Activated B cell treated with CpG ODN at 0.5 μM for 24 hours (primary cell): ENCODE measurements around the gene CDC14B. TPM values are rescaled to one million over a fixed set of nuclear protein-coding genes. Genes with fewer than 3 reads are reported as not detected.
"Not testable (repeated sequence)": the region's sequence is repeated elsewhere in the genome, so short reads cannot be mapped to it uniquely, and the experiment has no call there.

Experiments used
- ATAC-seq: fragments of 200-7000 bp; cut with Tn5 transposase; one replicate; pipeline ENCODE4 v1.10.0; 2021; ENCODE audit warnings: low read depth, mild to moderate bottlenecking, moderate library complexity
- CTCF ChIA-PET: fragments of 350-600 bp; sonication (Branson Sonifier 250); formaldehyde crosslinking; loops from one replicate; lab custom pipeline; 2021; ENCODE audit warnings: antibody characterized with exemption; lab: Charles Lee
- POLR2A ChIA-PET: fragments of 350-600 bp; sonication (Branson Sonifier 250); formaldehyde crosslinking; loops from one replicate; lab custom pipeline; 2021; ENCODE audit warnings: antibody characterized with exemption; lab: Charles Lee
- DNase-seq: peaks from one replicate; pipeline ENCODE4 v3.0.0; 2022
- H3K27ac Mint-ChIP-seq: one replicate; pipeline ENCODE4 v1.8.0; 2020; ENCODE audit warnings: mixed read lengths
- H3K27me3 Mint-ChIP-seq: one replicate; pipeline ENCODE4 v1.8.0; 2021; ENCODE audit warnings: mixed read lengths
- H3K36me3 Mint-ChIP-seq: one replicate; pipeline ENCODE4 v1.8.0; 2021; ENCODE audit warnings: low read depth, mixed read lengths
- H3K4me1 Mint-ChIP-seq: one replicate; pipeline ENCODE4 v1.8.0; 2021; ENCODE audit warnings: mixed read lengths
- H3K4me3 Mint-ChIP-seq: one replicate; pipeline ENCODE4 v1.8.0; 2020; ENCODE audit warnings: mild to moderate bottlenecking, mixed read lengths
- H3K9me3 Mint-ChIP-seq: one replicate; pipeline ENCODE4 v1.8.0; 2020; ENCODE audit warnings: mixed read lengths
- intact Hi-C: fragments of 100-400 bp; cut with micrococcal nuclease; formaldehyde crosslinking; loops from one replicate; pipeline ENCODE4 v1.15.1; 2024
- total RNA-seq: library from RNA; stranded (reverse); gene quantifications from 2 replicates; pipeline ENCODE4 v1.2.3, GENCODE V29; 2022
- TF ChIP-seq, protein P1 (sequence below): fragments of 200-600 bp; IDR thresholded peaks from one replicate; pipeline ENCODE4 v1.8.0; 2022; ENCODE audit warnings: antibody characterized with exemption, mild to moderate bottlenecking

Gene CDC14B
- 1.3 and 2.5 TPM in 2 replicates for total RNA-seq

DNA sequence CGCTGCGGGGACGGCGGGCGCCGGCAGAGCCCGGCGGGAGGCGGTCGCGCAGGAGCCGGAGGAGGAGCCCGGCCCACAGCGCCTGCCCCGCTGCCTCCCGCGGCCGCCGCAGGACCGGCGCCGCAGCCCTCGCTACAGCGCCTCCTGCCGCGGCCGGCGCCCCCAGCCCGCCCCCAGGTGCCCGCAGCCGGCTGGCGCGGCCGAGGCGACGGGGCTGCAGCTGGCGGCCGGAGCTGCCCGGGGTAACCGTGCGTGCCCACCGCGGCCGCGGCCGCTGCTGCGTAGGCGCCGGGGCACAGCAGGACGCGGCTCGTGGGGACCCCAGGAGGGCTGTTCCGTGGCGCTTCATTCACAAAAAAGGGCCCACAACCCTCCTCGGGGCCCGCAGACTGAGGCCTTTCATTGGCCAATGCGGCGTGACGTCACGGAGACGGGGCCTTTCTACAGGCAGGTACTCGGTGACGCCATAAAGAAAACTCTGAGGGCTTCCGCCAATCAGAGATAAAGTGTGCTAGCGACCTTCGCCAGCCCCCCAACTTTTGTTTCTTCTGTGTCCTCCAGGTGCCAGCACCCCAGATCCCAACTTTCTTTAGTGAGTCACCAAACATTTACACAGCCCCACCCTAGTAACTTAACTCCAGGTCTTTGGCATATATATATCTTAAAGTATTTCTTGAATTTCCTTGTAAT lies at the start of gene CDC14B:
Gene CDC14B (minus strand): TSS at position 353 of the 690 bp plus-strand sequence. CDS start 465 bp downstream, outside the sequence.
- peaks cover 11% of the 10 kb centered on the region for H3K4me1 Mint-ChIP-seq
- intact Hi-C loops, result loop anchor here (5.0 kb wide), 1 partner anchor 33 kb away; no protein-coding TSS in a partner anchor
- CTCF ChIA-PET, result no interaction called here
- H3K36me3 Mint-ChIP-seq, result no peaks in the 10 kb centered on the region
- DNase-seq (peak; percentile 45), ATAC-seq (peak; percentile 87)
- TF ChIP-seq, protein P1, sequence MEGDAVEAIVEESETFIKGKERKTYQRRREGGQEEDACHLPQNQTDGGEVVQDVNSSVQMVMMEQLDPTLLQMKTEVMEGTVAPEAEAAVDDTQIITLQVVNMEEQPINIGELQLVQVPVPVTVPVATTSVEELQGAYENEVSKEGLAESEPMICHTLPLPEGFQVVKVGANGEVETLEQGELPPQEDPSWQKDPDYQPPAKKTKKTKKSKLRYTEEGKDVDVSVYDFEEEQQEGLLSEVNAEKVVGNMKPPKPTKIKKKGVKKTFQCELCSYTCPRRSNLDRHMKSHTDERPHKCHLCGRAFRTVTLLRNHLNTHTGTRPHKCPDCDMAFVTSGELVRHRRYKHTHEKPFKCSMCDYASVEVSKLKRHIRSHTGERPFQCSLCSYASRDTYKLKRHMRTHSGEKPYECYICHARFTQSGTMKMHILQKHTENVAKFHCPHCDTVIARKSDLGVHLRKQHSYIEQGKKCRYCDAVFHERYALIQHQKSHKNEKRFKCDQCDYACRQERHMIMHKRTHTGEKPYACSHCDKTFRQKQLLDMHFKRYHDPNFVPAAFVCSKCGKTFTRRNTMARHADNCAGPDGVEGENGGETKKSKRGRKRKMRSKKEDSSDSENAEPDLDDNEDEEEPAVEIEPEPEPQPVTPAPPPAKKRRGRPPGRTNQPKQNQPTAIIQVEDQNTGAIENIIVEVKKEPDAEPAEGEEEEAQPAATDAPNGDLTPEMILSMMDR, result no peak
- H3K9me3 Mint-ChIP-seq, result no peaks in the 10 kb centered on the region
- POLR2A ChIA-PET, result no interaction called here
- peak within 1 kb of the TSS; percentile 72 for H3K4me3 Mint-ChIP-seq
- H3K27ac Mint-ChIP-seq, result no peak within 1 kb of the TSS
- H3K27me3 Mint-ChIP-seq, result peaks cover 53% of the 10 kb centered on the region

DNA sequence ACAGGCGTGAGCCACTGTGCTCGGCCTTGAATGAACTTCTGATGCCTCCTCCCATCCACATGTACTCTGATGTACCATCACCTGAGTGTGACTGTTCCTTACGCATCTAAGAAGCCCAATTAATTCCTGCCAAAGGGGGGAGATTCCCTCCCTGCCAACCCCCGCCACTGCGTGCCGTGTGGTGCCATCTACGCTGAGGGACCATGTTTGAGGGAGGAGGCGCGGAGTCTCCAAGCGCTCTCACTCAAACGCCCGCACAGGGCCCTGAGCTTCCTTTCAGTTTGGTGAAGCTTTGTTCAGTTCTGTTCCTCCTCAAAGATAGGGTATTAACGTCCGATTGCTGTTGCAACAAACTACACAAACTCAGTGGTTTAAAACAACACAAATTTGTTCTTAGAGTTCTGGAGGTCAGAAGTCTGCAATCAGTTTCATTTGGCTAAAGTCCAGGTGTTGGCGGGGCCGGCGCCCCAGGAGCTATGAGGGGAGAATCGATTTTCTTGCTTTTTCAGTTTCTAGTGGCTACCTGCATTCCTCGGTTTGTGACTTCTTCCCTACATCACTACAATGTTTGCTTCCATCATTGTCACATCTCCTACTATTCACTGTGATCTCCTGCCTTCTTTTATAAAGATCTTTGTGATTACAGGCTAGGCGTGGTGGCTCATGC lies 49.4 kb upstream of the CDC14B start:
- Mint-ChIP-seq H3K4me3 (no peak overlapping the region), H3K4me1 (no peaks in the 10 kb centered on the region), H3K36me3 (no peaks in the 10 kb centered on the region), H3K27me3 (peaks cover 19% of the 10 kb centered on the region), H3K27ac (no peak overlapping the region), H3K9me3 (no peaks in the 10 kb centered on the region)
- ChIA-PET CTCF (interaction anchor here (3.4 kb wide), 1 partner anchor 342 kb away, joined by 25 read pairs; no protein-coding TSS in a partner anchor), POLR2A (no interaction called here)
- TF ChIP-seq, protein P1, result no peak
- intact Hi-C loops, result no loop called here
- DNase-seq (no peak), ATAC-seq (no peak)

DNA sequence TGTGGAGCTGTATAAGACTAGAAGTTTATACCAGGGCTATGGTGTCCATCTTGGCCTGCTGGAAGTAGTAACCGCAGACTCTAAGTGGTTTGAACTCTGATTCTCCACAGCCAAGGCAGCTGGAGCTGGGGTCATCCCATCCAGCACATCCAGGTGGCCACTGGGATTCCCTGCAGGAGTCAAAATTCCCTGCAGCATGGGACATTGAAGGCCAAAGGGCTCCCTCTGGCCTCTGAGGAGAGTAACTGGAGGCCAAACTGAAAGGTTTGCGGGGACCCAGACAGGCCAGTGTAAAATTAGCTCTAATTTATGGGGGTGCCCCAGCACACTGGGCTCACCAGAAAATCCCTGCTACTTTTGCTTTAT lies 47.7 kb upstream of the CDC14B start:
- no peak overlapping the region for H3K4me3 Mint-ChIP-seq
- intact Hi-C loops, result loop anchor here (2.0 kb wide), 1 partner anchor 435 kb away; no protein-coding TSS in a partner anchor
- TF ChIP-seq, protein P1, result no peak
- DNase-seq, result no peak
- ChIA-PET POLR2A (interaction anchor here (0.6 to 0.7 kb wide), 2 partner anchors 29 to 101 kb away, joined by 4 to 11 read pairs; no protein-coding TSS in a partner anchor), CTCF (interaction anchor here (0.7 to 3.4 kb wide), 4 partner anchors 225 to 435 kb away, joined by 3 to 25 read pairs (median 6); no protein-coding TSS in a partner anchor)
- H3K36me3 Mint-ChIP-seq, result no peaks in the 10 kb centered on the region
- peaks cover 15% of the 10 kb centered on the region for H3K27me3 Mint-ChIP-seq
- no peak for ATAC-seq
- H3K9me3 Mint-ChIP-seq, result no peaks in the 10 kb centered on the region
- H3K27ac Mint-ChIP-seq, result no peak overlapping the region
- H3K4me1 Mint-ChIP-seq, result no peaks in the 10 kb centered on the region

DNA sequence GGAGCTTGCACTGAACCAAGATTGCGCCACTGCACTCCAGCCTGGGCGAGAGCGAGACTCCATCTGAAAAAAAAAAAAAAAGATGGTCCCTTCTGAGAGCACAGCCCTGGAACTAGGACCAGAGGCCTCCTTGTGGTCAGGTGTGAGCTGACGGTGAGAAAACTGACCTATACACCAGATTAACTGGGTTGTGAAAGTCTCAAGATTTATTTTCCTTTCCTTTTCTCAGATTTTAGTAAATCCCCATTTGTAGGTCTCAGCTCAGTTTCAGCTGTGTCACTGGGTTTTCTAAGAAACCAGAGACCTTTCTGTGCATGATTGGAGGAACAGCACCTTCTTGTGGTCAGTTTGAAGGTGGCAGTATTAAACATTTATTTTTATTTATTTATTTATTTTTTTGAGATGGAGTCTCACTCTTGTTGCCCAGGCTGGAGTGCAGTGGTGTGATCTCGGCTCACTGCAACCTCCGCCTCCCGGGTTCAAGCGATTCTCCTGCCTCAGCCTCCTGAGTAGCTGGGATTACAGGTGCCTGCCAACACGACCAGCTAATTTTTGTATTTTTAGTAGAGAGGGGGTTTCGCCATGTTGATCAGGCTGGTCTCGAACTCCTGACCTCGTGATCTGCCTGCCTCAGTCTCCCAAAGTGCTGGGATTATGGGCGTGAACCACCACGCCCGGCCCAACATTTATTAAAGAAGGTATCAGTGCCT lies 47.2 kb upstream of the CDC14B start:
- H3K36me3 Mint-ChIP-seq, H3K4me3 Mint-ChIP-seq, H3K9me3 Mint-ChIP-seq, H3K4me1 Mint-ChIP-seq, DNase-seq, H3K27ac Mint-ChIP-seq: not testable (repeated sequence)
- CTCF ChIA-PET, result interaction anchor here (0.6 to 3.4 kb wide), 4 partner anchors 68 to 342 kb away, joined by 3 to 25 read pairs (median 6); no protein-coding TSS in a partner anchor
- POLR2A ChIA-PET, result interaction anchor here (0.6 to 0.7 kb wide), 3 partner anchors 11 to 100 kb away, joined by 3 to 11 read pairs (median 4); partner anchors contain the start of gene PRXL2C
- H3K27me3 Mint-ChIP-seq, result peaks cover 12% of the 10 kb centered on the region
- peak; percentile 47 for ATAC-seq
- intact Hi-C loops, result loop anchor here (1.0 to 2.0 kb wide), 2 partner anchors 340 to 434 kb away; no protein-coding TSS in a partner anchor

DNA sequence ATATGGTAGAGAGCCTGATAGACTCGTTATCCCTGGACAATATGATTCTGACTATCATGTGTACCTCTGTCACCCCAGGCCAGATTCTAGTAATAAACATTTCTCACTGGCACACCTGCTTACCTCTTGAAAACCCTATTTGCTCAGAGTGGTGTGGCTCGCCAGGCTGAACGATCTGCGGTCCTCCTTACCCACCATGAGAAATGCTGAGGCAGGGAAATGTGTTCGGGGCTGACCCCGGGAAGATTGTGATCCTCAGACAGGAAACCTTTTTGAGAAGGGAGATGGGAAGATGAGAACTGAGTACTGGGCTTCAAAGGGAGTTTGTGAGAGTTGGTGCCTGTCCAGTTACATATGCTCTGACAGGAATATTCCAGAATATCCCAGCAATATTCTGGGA lies 46.1 kb upstream of the CDC14B start:
- intact Hi-C loops, result loop anchor here (1.0 to 2.0 kb wide), 2 partner anchors 338 to 433 kb away; no protein-coding TSS in a partner anchor
- ATAC-seq (no peak), DNase-seq (no peak)
- H3K27me3 Mint-ChIP-seq, result peaks cover 12% of the 10 kb centered on the region
- ChIA-PET CTCF (interaction anchor here (1.0 to 3.4 kb wide), 3 partner anchors 336 to 339 kb away, joined by 4 to 25 read pairs (median 6); no protein-coding TSS in a partner anchor), POLR2A (interaction anchor here (0.7 kb wide), 1 partner anchor 10 kb away, joined by 3 read pairs; the partner anchor contains the start of gene PRXL2C)
- H3K4me1 Mint-ChIP-seq, result peaks cover under 1% of the 10 kb centered on the region
- no peaks in the 10 kb centered on the region for H3K9me3 Mint-ChIP-seq
- H3K27ac Mint-ChIP-seq, result no peak overlapping the region
- no peak overlapping the region for H3K4me3 Mint-ChIP-seq
- H3K36me3 Mint-ChIP-seq, result no peaks in the 10 kb centered on the region
- TF ChIP-seq, protein P1, result no peak
